Kasumi-1 (cell line): Measurements from ENCODE around the gene ZMYND12.

Source experiments
- DNase-seq, 2 experiments: peaks; one replicate each; lab custom pipeline; 2025; lab: John Stamatoyannopoulos, UW

Gene ZMYND12

DNA sequence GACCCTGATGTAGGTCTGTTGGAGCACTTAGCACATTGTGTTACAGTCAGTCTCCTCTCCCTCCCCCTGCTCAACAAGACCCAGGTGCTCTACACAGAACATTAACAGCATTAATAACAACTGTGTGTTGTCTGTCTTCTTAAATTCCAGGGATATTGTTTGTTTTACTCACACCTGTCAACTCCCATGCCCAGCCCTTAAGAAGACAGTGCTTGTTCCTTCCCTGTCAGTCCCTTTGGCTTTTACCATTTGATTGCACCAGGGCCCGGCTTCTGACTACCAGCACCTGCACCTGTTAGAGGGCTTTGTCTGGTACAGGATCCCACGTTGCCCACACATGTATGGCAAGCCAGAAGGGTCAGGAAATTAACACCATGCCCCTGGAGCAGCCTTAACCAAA is 63.6 kb downstream of the ZMYND12 start:
- DNase-seq = no peak

DNA sequence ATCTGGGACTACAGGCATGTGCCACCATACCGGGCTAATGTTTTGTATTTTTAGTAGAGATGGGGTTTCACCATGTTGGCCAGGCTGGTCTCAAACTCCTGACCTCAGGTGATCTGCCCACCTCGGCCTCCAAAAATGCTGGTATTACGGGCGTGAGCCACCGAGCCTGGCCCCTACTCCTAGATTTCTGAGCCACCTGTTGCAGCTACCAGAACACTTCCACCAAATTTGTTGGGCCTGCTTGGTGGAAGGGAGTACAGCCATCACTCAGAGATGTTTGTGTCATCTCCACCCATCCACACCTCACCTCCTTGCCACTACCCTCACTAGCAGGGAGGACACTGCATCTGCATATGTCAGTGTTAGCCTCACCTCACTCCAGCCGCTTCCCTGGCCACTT is 69.8 kb downstream of the ZMYND12 start:
- DNase-seq = no peak

DNA sequence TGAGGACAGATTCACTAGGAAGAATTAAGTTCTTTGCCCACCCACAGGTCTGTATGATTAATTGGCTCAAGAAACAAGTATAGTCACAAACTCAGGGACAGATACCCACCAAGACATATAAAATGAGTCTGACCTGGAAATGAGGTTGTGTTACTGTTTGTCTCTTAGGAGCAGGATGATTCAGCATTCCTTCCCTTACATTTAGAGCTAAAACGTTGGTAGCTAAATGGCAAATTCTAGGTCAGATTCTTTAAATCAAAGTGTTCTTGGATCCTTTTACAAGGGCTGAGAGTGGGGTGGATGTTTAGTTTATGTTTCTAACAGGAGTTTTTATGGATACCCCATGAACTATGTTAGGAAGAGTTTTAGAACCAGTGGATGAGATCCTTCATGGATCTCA is 70.5 kb downstream of the ZMYND12 start:
- no peak for DNase-seq

DNA sequence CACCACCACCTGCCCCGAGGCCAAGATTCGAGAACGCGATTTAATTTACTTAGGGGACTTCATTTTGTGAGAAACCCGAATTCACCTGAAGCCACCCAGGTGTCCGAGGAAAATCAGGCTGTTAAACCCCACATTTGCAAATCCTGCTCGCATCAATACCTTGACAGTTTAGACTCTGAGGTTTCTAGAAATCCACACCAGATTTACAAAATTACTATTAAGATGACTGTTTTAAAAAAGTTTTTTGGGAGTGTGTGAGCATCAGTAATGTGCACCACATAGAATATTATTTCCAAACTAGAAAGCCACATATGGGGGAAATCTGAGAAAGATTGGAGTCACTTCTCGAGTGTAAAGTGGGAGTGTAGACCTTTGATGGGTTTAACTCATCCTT is 74.5 kb downstream of the ZMYND12 start:
- no peak for DNase-seq

DNA sequence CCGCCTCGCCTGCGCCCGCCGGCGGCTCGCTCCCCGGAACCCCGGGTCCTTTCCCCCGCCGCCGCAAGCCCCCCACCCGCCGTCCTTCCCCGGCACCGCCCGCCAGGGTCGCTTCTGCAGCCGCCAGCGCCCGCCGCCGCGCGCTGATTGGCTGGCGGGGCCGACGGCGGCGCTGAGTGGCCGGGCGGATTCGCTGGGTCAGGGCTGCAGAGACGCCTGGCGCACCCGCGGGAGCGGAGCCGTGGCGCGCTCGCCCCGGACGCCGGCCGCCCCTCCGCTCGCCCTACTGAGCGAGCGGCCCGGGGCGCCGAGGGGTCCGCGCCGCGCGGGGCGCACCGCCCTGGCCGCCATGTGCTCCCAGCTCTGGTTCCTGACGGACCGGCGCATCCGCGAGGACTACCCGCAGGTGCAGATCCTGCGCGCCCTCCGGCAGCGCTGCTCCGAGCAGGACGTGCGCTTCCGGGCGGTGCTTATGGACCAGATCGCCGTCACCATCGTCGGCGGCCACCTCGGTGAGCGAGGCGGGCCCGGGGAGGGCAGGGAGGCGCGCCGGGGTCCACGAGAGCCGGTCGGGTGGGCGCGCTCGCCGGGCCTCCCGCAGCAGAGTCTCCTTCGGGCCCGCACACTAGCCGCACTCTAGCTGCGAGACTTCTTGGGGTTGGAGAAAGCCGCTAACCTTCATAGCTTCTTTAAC is 75.1 kb downstream of the ZMYND12 start, which contains the start of gene RIMKLA:
Gene RIMKLA (plus strand): TSS at position 207 of the 694 bp plus-strand sequence. CDS start 143 bp downstream, at position 350.
- DNase-seq = no peak
